Naive thymus-derived CD4-positive, alpha-beta T cell (primary cell): Measurements from ENCODE around the gene PHF8. TPM values are rescaled to one million over a fixed set of nuclear protein-coding genes. Genes with fewer than 3 reads are reported as not detected.

ENCODE experiments used
- ATAC-seq: fragments of 150-1000 bp; cut with Tn5 transposase; 2 replicates; pipeline ENCODE4 v1.10.0; 2021; ENCODE audit warnings: mild to moderate bottlenecking, moderate library complexity
- CTCF ChIA-PET: fragments of 350-600 bp; sonication (Branson Sonifier 250); formaldehyde crosslinking; loops from one replicate; lab custom pipeline; 2021; ENCODE audit warnings: antibody characterized with exemption; lab: Charles Lee
- POLR2A ChIA-PET: fragments of 350-600 bp; sonication (Branson Sonifier 250); formaldehyde crosslinking; loops from one replicate; lab custom pipeline; 2021; ENCODE audit warnings: antibody characterized with exemption, inconsistent platforms; lab: Charles Lee
- DNase-seq, 9 donors: peaks; one replicate each; pipeline versions ENCODE4 v3.0.0 to v3.0.0-alpha.2; 2020 to 2022; ENCODE audit warnings: mixed read lengths in 1 of 9
- H3K27ac ChIP-seq: one replicate; pipeline ENCODE4 v1.7.0; 2013; ENCODE audit warnings: mild to moderate bottlenecking, low read depth, low read length, moderate library complexity
- H3K27me3 ChIP-seq, 2 donors: one replicate each; pipeline ENCODE4 v1.7.0; 2013; ENCODE audit warnings: low read length in 2 of 2, mild to moderate bottlenecking in 2 of 2, moderate library complexity in 2 of 2; ENCODE audit not compliant: control insufficient read depth in 2 of 2, insufficient read depth in 2 of 2
- H3K36me3 ChIP-seq, 3 experiments: 1 replicate in 2 of 3; 2 replicates in 1 of 3; pipeline ENCODE4 v1.7.0; 2013; ENCODE audit warnings: low read length in 3 of 3, mild to moderate bottlenecking in 3 of 3, moderate library complexity in 1 of 3; ENCODE audit not compliant: insufficient read depth in 3 of 3, control insufficient read depth in 2 of 3
- H3K4me1 ChIP-seq, 2 donors: one replicate each; pipeline ENCODE4 v1.7.0; 2013; ENCODE audit warnings: low read length in 2 of 2, mild to moderate bottlenecking in 2 of 2, moderate library complexity in 1 of 2; ENCODE audit not compliant: control insufficient read depth in 2 of 2, insufficient read depth in 2 of 2
- H3K4me3 ChIP-seq: 2 replicates; pipeline ENCODE4 v1.7.0; 2013; ENCODE audit warnings: mild to moderate bottlenecking, low read length
- H3K9me3 ChIP-seq, 3 experiments: 1 replicate in 2 of 3; 2 replicates in 1 of 3; pipeline ENCODE4 v1.7.0; 2013; ENCODE audit warnings: low read length in 3 of 3; ENCODE audit not compliant: control insufficient read depth in 2 of 3
- H3K27ac Mint-ChIP-seq, 9 donors: one replicate each; pipeline ENCODE4 v1.8.0; 2020 to 2022; ENCODE audit warnings: mixed read lengths in 9 of 9, mild to moderate bottlenecking in 8 of 9, moderate library complexity in 5 of 9, inconsistent platforms in 2 of 9
- H3K27me3 Mint-ChIP-seq, 5 donors: one replicate each; pipeline ENCODE4 v1.8.0; 2021 to 2022; ENCODE audit warnings: mixed read lengths in 5 of 5, mild to moderate bottlenecking in 1 of 5
- H3K36me3 Mint-ChIP-seq, 5 donors: one replicate each; pipeline ENCODE4 v1.8.0; 2020 to 2022; ENCODE audit warnings: mixed read lengths in 5 of 5, mild to moderate bottlenecking in 3 of 5, inconsistent platforms in 1 of 5
- H3K4me1 Mint-ChIP-seq, 7 donors: one replicate each; pipeline ENCODE4 v1.8.0; 2020 to 2022; ENCODE audit warnings: mixed read lengths in 7 of 7, mild to moderate bottlenecking in 3 of 7, inconsistent platforms in 1 of 7
- H3K4me3 Mint-ChIP-seq, 10 donors: one replicate each; pipeline ENCODE4 v1.8.0; 2020 to 2022; ENCODE audit warnings: mild to moderate bottlenecking in 10 of 10, mixed read lengths in 10 of 10, moderate library complexity in 6 of 10, inconsistent platforms in 2 of 10
- H3K9me3 Mint-ChIP-seq, 11 donors: one replicate each; pipeline ENCODE4 v1.8.0; 2020 to 2022; ENCODE audit warnings: mixed read lengths in 11 of 11, mild to moderate bottlenecking in 4 of 11, inconsistent platforms in 1 of 11, moderate library complexity in 1 of 11
- intact Hi-C, 2 donors: fragments of 100-400 bp; cut with micrococcal nuclease; formaldehyde crosslinking; loops; one replicate each; pipeline ENCODE4 v1.15.1; 2023
- polyA plus RNA-seq, 2 donors: library from polyadenylated mRNA; unstranded; fragments of 300-500 nt; fragmentation: Illumina TruSeq; gene quantifications; one replicate each; pipeline ENCODE4 v1.2.3, GENCODE V29; 2021
- total RNA-seq, 6 experiments: library from RNA in 5 of 6; stranded (reverse) in 5 of 6; gene quantifications; 1 replicate in 5 of 6; 2 replicates in 1 of 6; pipeline ENCODE4 v1.2.3 and lab custom pipeline; 2021 to 2026

The PHF8 gene
- total and polyA plus RNA-seq, 7 experiments from 2014 or later, result 11.7 to 80.2 (median 52.3) TPM

DNA sequence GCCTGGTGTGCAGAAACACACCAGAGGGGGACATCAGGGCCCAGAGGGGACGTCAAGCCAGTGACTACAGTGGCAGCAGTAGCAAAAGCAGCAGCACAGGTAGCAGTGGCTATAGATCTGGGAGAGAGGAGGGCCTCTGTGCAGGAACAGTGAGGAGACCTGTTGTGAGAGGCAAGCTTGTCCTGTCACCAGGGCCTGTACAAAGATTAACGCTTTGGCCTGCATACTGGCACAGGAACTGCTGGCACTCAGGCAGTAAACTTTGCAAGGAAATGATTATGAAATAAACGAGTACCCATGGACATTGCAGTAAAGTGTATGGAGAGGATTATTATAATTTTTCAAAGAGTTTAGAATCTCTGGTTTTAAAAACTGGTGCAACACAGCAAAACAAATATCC lies 5.5 kb upstream of the PHF8 start:
- no peak for ATAC-seq
- H3K4me3 ChIP-seq, result no peak overlapping the region
- peaks cover 0 to 2% (median 0%) of the 10 kb centered on the region in 11 donors for H3K9me3 Mint-ChIP-seq
- no peak overlapping the region for H3K27ac Mint-ChIP-seq
- peak overlapping the region in 1 of 10 donors; percentile 45 for H3K4me3 Mint-ChIP-seq
- no peaks in the 10 kb centered on the region for H3K36me3 ChIP-seq
- H3K4me1 ChIP-seq, result peaks cover 8% of the 10 kb centered on the region in 2 donors
- no peaks in the 10 kb centered on the region for H3K36me3 Mint-ChIP-seq
- ChIA-PET CTCF (no interaction called here), POLR2A (no interaction called here)
- H3K27me3 Mint-ChIP-seq, result no peaks in the 10 kb centered on the region
- H3K27me3 ChIP-seq, result no peaks in the 10 kb centered on the region
- no peaks in the 10 kb centered on the region for H3K9me3 ChIP-seq
- H3K27ac ChIP-seq, result no peak overlapping the region
- peaks cover 4 to 9% (median 7%) of the 10 kb centered on the region in 7 donors for H3K4me1 Mint-ChIP-seq
- no peak for DNase-seq
- intact Hi-C loops, result loop anchor here in 1 of 2 donors (10.0 kb wide), 3 partner anchors 335 to 1665 kb away; partner anchors contain the start of genes KDM5C and RRAGB

DNA sequence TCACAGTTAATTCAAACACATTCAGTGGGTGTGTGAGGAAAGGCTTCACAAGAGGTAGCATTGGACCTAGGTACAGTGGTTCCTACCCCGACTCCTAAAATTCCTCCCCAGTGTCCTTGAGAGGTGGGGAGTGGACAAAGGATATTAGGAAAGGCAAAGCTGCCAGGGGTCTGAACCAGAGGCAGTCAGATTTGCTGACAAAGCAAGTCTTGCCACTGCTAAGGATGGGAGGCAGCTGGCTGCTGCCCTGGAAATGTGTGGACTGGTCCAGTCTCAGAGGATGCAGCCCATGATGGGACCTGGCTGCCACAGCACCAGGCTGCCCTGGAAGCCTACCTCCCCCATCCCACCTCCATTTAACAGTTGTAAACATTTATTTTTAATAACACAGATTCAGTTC lies 4.1 kb upstream of the PHF8 start:
- DNase-seq (no peak), ATAC-seq (no peak)
- ChIA-PET POLR2A (no interaction called here), CTCF (no interaction called here)
- no peak overlapping the region for H3K27ac ChIP-seq
- Mint-ChIP-seq H3K27me3 (no peaks in the 10 kb centered on the region), H3K4me1 (peaks cover 5 to 11% (median 8%) of the 10 kb centered on the region in 7 donors), H3K36me3 (no peaks in the 10 kb centered on the region), H3K27ac (no peak overlapping the region), H3K4me3 (no peak overlapping the region), H3K9me3 (no peaks in the 10 kb centered on the region)
- peaks cover 9% of the 10 kb centered on the region in 2 donors for H3K4me1 ChIP-seq
- H3K36me3 ChIP-seq, result no peaks in the 10 kb centered on the region
- H3K9me3 ChIP-seq, result no peaks in the 10 kb centered on the region
- intact Hi-C loops, result loop anchor here in 1 of 2 donors (10.0 kb wide), 3 partner anchors 334 to 1666 kb away; partner anchors contain the start of genes KDM5C and RRAGB
- no peak overlapping the region for H3K4me3 ChIP-seq
- no peaks in the 10 kb centered on the region for H3K27me3 ChIP-seq

DNA sequence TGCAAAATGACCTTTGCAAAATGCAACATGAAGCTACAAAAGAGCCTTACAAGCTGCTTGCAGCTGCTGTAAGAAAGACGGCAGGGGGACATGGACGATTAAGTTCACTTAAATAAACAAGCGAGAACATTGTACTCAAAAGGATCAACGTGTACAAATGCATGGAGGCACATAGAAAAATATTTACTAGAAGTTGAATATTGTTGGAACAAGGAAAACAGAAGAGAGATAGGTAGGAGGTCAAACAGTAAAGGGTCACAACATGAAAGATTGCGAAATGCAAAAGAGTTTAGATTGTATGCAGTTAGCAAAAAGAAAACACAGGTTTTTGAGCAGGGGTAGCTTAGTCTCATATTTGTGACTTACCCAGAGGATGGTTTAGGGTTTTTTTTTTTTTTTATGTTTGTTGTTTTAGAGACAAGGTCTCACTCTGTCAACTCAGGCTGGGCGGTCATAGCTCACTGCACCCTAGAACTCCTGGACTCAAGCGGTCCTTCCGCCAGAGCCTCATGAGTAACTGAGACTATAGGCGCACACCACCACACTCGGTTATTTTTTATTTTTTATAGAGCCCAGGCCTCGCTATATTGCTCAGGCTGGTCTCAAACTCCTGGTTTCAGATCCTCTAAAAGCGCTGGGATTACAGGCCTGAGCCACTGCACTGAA lies 1.4 kb upstream of the PHF8 start:
- no peak for ATAC-seq
- Mint-ChIP-seq H3K27ac (peak overlapping the region; percentile 88 to 99 (median 97)), H3K27me3 (no peaks in the 10 kb centered on the region), H3K36me3 (peaks cover 0 to 7% (median 0%) of the 10 kb centered on the region in 5 donors), H3K4me1 (peaks cover 5 to 23% (median 13%) of the 10 kb centered on the region in 7 donors), H3K4me3 (peak overlapping the region in 5 of 10 donors; percentile 84 to 96 (median 94)), H3K9me3 (no peaks in the 10 kb centered on the region)
- CTCF ChIA-PET, result interaction anchor here (1.2 kb wide), 1 partner anchor 362 kb away, joined by 3 read pairs; no protein-coding TSS in a partner anchor
- H3K36me3 ChIP-seq, result no peaks in the 10 kb centered on the region
- no peaks in the 10 kb centered on the region for H3K9me3 ChIP-seq
- H3K4me1 ChIP-seq, result peaks cover 9% of the 10 kb centered on the region in 2 donors
- intact Hi-C loops, result loop anchor here in 1 of 2 donors (2.0 to 10.0 kb wide), 4 partner anchors 331 to 1669 kb away; partner anchors contain the start of genes KDM5C and RRAGB
- H3K4me3 ChIP-seq, result no peak overlapping the region
- no peak for DNase-seq
- H3K27me3 ChIP-seq, result no peaks in the 10 kb centered on the region
- POLR2A ChIA-PET, result interaction anchor here (0.6 to 4.2 kb wide), 4 partner anchors 137 to 594 kb away, joined by 4 to 31 read pairs (median 18); partner anchors contain the start of genes FAM120C and GNL3L
- H3K27ac ChIP-seq, result peak overlapping the region; percentile 95

DNA sequence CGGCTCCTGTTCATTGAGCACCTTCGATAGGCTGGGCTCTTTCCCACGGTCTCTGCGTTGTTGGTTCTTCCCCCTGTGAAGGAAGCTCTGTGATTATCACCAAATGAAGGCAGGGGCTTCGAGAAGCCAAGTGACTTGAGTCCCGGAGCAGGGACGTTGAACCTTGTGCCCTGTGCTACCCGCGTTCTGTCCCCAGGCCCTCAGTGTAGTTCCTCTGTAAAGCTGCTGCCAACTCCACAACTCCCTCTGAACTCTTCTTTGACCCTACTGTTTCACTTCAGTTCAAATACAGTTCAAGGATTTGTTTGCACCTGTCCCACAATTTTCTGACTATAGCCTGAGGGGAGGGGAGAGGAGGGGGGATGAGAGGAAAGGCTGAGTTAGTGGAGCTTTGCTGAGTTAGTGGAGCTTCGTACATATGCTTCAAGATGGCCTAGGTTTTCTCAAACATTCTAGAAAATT lies 635 bp upstream of the PHF8 start:
- H3K4me3 Mint-ChIP-seq, result peak overlapping the region; percentile 84 to 96 (median 94)
- Histone ChIP-seq H3K4me3 (peak overlapping the region; percentile 80), H3K36me3 (no peaks in the 10 kb centered on the region), H3K9me3 (no peaks in the 10 kb centered on the region), H3K4me1 (peaks cover 9% of the 10 kb centered on the region in 2 donors), H3K27ac (peak overlapping the region; percentile 95), H3K27me3 (no peaks in the 10 kb centered on the region)
- no peak for ATAC-seq
- peaks cover 0 to 10% (median 0%) of the 10 kb centered on the region in 5 donors for H3K36me3 Mint-ChIP-seq
- no peak for DNase-seq
- intact Hi-C loops, result loop anchor here (1.0 to 10.0 kb wide), 17 partner anchors 138 to 1672 kb away; partner anchors contain the start of genes FAM120C (in 2 of the 2), GNL3L (in 2 of the 2), KANTR (in 2 of the 2) and KDM5C (in 2 of the 2)
- H3K4me1 Mint-ChIP-seq, result peaks cover 8 to 31% (median 17%) of the 10 kb centered on the region in 7 donors
- no peaks in the 10 kb centered on the region for H3K9me3 Mint-ChIP-seq
- CTCF ChIA-PET, result interaction anchor here (1.2 kb wide), 1 partner anchor 361 kb away, joined by 3 read pairs; no protein-coding TSS in a partner anchor
- POLR2A ChIA-PET, result interaction anchor here (0.7 to 4.2 kb wide), 11 partner anchors 15 to 1444 kb away, joined by 3 to 31 read pairs (median 6); partner anchors contain the start of genes FAM120C, GNL3L, RIBC1 and SMC1A
- H3K27ac Mint-ChIP-seq, result peak overlapping the region; percentile 88 to 99 (median 97)
- H3K27me3 Mint-ChIP-seq, result no peaks in the 10 kb centered on the region

DNA sequence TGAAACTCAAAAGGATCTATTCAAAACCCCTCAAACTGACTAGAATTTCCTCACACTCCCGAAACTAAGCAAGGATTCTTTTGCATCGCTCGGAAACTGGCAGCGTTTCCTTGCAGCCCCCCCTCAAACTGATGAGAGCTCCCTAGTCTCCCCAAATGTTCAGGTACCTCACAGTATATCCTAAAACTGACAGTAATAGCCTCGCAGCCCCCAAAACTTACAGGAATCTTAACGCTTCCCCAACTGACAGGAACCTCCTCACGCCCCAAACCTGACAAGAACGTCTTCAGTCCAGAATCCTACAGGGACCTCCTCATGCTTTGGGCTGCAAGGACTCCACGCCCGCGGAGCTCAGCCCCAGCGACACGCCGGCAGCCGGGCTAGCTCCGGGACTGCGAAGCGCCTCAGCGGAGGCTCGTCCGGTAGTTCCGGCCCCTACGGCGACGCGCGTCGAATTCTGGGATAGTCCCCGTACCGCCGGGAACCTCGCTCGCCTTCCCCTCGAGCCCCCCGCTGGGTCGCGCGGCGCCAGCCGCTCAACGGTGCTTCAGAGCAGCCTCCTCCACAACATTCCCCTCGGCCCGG lies 640 bp downstream of the PHF8 start:
- H3K27ac ChIP-seq, result peak overlapping the region; percentile 95
- H3K27me3 ChIP-seq, result no peaks in the 10 kb centered on the region
- peak overlapping the region; percentile 84 to 96 (median 94) for H3K4me3 Mint-ChIP-seq
- CTCF ChIA-PET, result interaction anchor here (0.6 to 1.2 kb wide), 2 partner anchors 139 to 673 kb away, joined by 3 read pairs; partner anchors contain the start of gene FAM120C
- H3K36me3 ChIP-seq, result no peaks in the 10 kb centered on the region
- intact Hi-C loops, result loop anchor here (1.0 to 10.0 kb wide), 18 partner anchors 140 to 1674 kb away; partner anchors contain the start of genes FAM120C (in 2 of the 2), GNL3L (in 2 of the 2), KANTR (in 2 of the 2) and KDM5C (in 2 of the 2)
- H3K27ac Mint-ChIP-seq, result peak overlapping the region; percentile 93 to 99 (median 97)
- ATAC-seq, result no peak
- peaks cover 8 to 33% (median 17%) of the 10 kb centered on the region in 7 donors for H3K4me1 Mint-ChIP-seq
- no peaks in the 10 kb centered on the region for H3K9me3 ChIP-seq
- H3K27me3 Mint-ChIP-seq, result no peaks in the 10 kb centered on the region
- peak in 1 of 9 donors; percentile 1 for DNase-seq
- peaks cover 9% of the 10 kb centered on the region in 2 donors for H3K4me1 ChIP-seq
- peaks cover 0 to 10% (median 0%) of the 10 kb centered on the region in 5 donors for H3K36me3 Mint-ChIP-seq
- peak overlapping the region; percentile 70 for H3K4me3 ChIP-seq
- POLR2A ChIA-PET, result interaction anchor here (1.1 to 4.2 kb wide), 11 partner anchors 14 to 1445 kb away, joined by 3 to 31 read pairs (median 6); partner anchors contain the start of genes FAM120C, GNL3L, RIBC1 and SMC1A
- H3K9me3 Mint-ChIP-seq, result no peaks in the 10 kb centered on the region
